Measurements from ENCODE around the gene COL19A1.

DNA sequence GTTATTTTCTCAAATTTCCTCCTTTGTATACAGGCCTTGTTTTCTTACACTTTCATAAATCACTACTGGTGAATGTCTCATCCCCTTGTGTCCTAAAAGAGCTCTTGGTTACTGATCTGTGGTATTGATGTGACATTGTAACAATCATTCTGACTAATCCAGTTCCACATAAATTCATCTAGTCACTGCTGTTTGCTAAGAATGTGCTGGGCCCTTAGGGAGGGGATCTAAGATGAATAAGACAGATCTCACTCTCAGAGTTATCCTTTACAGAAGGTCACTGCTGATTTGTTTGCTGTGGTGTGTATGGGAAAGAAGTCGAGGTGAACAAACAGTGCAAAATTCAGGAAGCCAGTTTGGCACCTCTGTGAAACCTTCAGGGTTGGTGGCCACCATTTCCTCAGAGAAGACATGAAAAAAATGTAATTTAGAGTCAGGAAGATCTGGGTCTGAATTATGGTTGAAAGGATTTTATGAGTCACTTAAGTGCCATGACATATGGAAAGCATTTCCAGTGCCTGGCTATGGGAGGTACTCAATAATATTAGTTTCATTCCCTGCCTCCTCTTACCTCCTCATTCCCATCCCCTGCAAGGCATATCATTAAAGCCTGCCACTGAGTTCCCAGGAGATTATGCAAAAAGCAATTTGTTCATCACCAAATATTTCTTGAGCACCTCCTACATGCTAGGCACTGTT, 314.7 kb downstream of the COL19A1 start:
- TF ChIP-seq, protein P1, sequence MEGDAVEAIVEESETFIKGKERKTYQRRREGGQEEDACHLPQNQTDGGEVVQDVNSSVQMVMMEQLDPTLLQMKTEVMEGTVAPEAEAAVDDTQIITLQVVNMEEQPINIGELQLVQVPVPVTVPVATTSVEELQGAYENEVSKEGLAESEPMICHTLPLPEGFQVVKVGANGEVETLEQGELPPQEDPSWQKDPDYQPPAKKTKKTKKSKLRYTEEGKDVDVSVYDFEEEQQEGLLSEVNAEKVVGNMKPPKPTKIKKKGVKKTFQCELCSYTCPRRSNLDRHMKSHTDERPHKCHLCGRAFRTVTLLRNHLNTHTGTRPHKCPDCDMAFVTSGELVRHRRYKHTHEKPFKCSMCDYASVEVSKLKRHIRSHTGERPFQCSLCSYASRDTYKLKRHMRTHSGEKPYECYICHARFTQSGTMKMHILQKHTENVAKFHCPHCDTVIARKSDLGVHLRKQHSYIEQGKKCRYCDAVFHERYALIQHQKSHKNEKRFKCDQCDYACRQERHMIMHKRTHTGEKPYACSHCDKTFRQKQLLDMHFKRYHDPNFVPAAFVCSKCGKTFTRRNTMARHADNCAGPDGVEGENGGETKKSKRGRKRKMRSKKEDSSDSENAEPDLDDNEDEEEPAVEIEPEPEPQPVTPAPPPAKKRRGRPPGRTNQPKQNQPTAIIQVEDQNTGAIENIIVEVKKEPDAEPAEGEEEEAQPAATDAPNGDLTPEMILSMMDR (IDR thresholded peaks at IDR 0.05) = no peak
- no peak for TF ChIP-seq POLR2A (IDR thresholded peaks at IDR 0.05)
